Ascending aorta (tissue), 2 donors: Measurements from ENCODE around the gene SPAG6. TPM values are rescaled to one million over a fixed set of nuclear protein-coding genes. Genes with fewer than 3 reads are reported as not detected.

Experiments used
- DNase-seq, 2 donors: peaks; one replicate each; pipeline ENCODE4 v3.0.0-alpha.2; 2019; ENCODE audit warnings: low spot score in 2 of 2
- H3K27ac ChIP-seq, 2 donors: fragments of 200-600 bp; sonication (generic); one replicate each; pipeline ENCODE4 v1.5.1; 2016 to 2017; ENCODE audit warnings: mild to moderate bottlenecking in 1 of 2
- H3K27me3 ChIP-seq: fragments of 200-600 bp; sonication (generic); one replicate; pipeline ENCODE4 v1.5.1; 2017
- H3K36me3 ChIP-seq, 2 donors: fragments of 200-600 bp; sonication (generic); one replicate each; pipeline ENCODE4 v1.5.1; 2016
- H3K4me1 ChIP-seq, 2 donors: fragments of 200-600 bp; sonication (generic); one replicate each; pipeline ENCODE4 v1.5.1; 2016 to 2017; ENCODE audit warnings: mild to moderate bottlenecking in 1 of 2
- H3K4me3 ChIP-seq, 2 donors: fragments of 200-600 bp; sonication (generic); one replicate each; pipeline ENCODE4 v1.5.1; 2016 to 2017; ENCODE audit warnings: mild to moderate bottlenecking in 1 of 2
- H3K9me3 ChIP-seq, 2 donors: fragments of 200-600 bp; sonication (generic); one replicate each; pipeline ENCODE4 v1.5.1; 2016
- CTCF ChIP-seq, 3 experiments: fragments of 200-600 bp in 2 of 3; fragments of 450-650 bp in 1 of 3; sonication (generic) in 2 of 3; IDR thresholded peaks; one replicate each; pipeline ENCODE4 v1.5.1; 2016 to 2019; ENCODE audit warnings: antibody characterized with exemption in 3 of 3, mild to moderate bottlenecking in 1 of 3, moderate library complexity in 1 of 3
- intact Hi-C: fragments of 100-400 bp; cut with DNase I; formaldehyde crosslinking; loops from one replicate; pipeline ENCODE4 v1.15.1; 2023
- total RNA-seq: library from RNA; depleted of rRNA; stranded (reverse); fragments of >200 nt; gene quantifications from one replicate; pipeline ENCODE4 v1.1.0, GENCODE V29; 2016

The SPAG6 gene
- total RNA-seq, 1 donor from 2014 or later, result not detected

GRCh38 chr10:22464966-22465629, 119.8 kb downstream of the SPAG6 start:
- no peaks in the 10 kb centered on the region for H3K9me3 ChIP-seq
- no peaks in the 10 kb centered on the region for H3K36me3 ChIP-seq
- H3K4me1 ChIP-seq, result no peaks in the 10 kb centered on the region
- intact Hi-C loops, result no loop called here
- H3K4me3 ChIP-seq, result no peak overlapping the region
- H3K27ac ChIP-seq, result no peak overlapping the region
- DNase-seq, result no peak
- no peak for TF ChIP-seq CTCF (IDR thresholded peaks at IDR 0.05)
- no peaks in the 10 kb centered on the region for H3K27me3 ChIP-seq

DNA sequence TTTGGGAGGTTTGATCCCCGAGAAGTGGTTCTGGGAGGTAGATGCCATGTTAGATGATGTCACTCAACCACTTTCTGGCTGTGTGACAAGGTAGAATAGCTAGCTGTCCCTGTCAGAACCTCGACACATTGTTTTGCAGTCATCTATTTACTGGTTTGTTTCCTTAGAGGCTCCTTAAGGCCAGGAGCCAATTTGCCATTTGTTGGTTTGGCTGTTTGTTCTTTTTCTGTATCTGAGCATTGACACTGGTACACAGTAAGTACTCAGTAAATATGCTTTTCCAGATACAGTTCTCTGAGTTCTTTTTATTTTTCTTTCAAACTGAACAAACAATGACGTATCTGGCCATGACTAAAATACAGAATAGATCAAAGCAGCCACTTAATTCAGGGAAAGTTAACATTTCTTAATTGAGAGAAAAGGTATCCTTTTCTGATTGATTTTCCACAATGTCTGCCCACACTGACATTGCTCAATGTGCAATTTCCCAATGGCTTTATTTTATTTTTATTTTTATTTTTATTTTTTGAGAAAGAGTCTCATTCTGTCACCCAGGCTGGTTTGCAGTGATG, 121.6 kb downstream of the SPAG6 start:
- DNase-seq, result no peak
- intact Hi-C loops, result no loop called here
- H3K36me3 ChIP-seq, result no peaks in the 10 kb centered on the region
- TF ChIP-seq CTCF (IDR thresholded peaks at IDR 0.05), result no peak
- H3K4me1 ChIP-seq, result no peaks in the 10 kb centered on the region
- H3K4me3 ChIP-seq, result no peak overlapping the region
- H3K27me3 ChIP-seq, result no peaks in the 10 kb centered on the region
- H3K9me3 ChIP-seq, result no peaks in the 10 kb centered on the region
- H3K27ac ChIP-seq, result no peak overlapping the region

Other genes starting within 250 kb of the SPAG6 start
- not detected for gene EBLN1, start 127.5 kb upstream of the SPAG6 start, total RNA-seq
- 21.9 TPM for gene COMMD3, start 29.1 kb upstream of the SPAG6 start, total RNA-seq
- 50.1 TPM for gene BMI1, start 24.4 kb upstream of the SPAG6 start, total RNA-seq